Measurements from ENCODE around the gene TMEM91.
"Not testable (repeated sequence)": the region's sequence is repeated elsewhere in the genome, so short reads cannot be mapped to it uniquely, and the experiment has no call there.

TMEM91 gene

GRCh38 chr19:41376241-41376997 is at the start of gene TMEM91:
TMEM91 (plus strand) TSS chr19:41376533; CDS start chr19:41378310, 1,777 bp downstream.
- DNase-seq, result no peak

DNA sequence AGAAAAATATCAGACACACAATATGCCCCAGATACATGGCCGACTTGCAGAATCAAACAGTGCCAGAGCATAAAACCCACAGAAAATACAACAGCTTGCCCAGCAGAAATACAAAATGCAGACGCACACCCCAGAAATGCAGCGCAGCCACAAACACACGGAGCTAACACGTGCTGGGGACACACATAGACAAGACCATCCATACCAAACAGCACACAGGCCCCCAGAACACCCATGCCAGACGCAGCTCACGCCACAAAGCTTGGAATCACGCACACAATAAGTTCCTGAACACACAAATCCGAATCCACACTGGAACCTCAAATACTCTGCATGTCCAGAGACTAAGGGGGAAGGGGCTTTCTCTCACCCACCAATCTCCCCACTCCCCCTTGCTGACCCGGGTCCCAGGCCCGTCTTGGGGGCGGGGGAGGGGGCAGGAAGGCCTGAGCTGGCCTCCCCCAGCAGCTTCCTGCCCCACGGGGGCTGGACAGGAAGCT is 49.2 kb upstream of the TMEM91 start:
- no peak for DNase-seq

DNA sequence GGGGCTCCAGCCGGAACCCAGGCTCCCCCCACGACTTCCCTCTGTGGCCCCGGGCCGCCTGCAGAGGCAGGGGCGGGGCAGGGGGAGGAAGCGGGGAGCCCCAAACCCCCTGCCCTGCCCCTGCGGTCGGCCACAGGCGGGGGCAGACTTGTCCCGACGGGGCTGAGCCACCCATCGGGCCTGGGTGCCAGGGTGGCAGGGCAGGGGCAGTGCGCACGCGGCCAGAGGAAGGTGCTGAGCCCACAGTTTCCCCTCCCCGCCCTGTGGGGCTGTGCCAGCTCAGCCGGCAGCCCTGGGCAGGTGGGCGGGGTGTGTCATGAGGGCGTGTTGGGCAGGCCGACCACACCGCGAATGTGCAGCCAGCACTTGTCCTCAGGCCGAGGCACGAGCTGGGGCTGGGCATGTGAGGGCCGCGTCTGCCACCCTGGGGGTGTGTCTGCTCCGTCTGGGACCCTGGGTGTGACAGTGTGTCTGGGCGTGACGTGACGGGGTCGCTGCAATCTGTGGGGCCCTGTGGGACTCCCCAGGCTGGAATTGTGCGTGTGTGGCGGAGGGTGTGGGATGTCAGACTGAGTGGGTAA is 48.7 kb upstream of the TMEM91 start:
- no peak for DNase-seq

DNA sequence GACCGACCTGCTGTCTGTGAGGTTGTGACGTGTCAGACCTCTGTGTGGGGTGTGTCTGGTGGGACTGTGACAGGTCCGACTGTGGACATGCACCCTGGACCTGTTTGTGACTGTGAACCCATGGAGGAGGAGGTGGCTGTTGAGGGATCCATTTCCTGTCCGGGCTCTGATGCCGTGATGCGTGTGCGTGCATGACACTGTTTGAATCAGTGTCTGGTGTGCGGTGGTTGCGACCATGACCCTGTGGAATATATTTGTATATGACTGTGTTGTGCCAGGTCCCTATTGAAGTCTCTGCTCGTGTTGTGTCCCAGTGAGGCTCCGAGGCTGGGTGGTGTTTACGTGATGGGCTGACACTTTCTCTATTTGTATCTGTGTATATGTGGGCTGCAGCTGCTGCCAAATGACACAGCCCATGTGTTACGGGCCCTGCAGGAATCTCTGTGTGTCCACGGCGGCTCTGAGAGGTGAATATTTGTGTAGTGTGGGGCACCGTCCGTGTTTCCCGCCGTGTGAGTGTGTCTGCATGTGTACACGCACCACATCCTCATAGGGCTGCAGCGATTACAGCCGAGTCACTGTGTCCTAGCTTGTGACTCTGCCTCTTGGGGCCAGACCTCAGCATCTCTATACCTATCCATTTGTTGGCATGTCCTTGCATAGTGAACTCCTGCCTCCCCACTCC is 48.0 kb upstream of the TMEM91 start:
- no peak for DNase-seq

GRCh38 chr19:41328842-41329225 is 47.5 kb upstream of the TMEM91 start:
- DNase-seq, result no peak

- no peak for DNase-seq
Measured at GRCh38 chr19:41330481-41330880, 45.9 kb upstream of the TMEM91 start.

GRCh38 chr19:41330946-41331678 is 45.2 kb upstream of the TMEM91 start:
- DNase-seq, result no peak

GRCh38 chr19:41332000-41332399 is 44.3 kb upstream of the TMEM91 start:
- no peak for DNase-seq

GRCh38 chr19:41332468-41332867 is 43.9 kb upstream of the TMEM91 start:
- no peak for DNase-seq

- DNase-seq, result no peak
Measured at GRCh38 chr19:41334793-41335192, 41.5 kb upstream of the TMEM91 start.

DNA sequence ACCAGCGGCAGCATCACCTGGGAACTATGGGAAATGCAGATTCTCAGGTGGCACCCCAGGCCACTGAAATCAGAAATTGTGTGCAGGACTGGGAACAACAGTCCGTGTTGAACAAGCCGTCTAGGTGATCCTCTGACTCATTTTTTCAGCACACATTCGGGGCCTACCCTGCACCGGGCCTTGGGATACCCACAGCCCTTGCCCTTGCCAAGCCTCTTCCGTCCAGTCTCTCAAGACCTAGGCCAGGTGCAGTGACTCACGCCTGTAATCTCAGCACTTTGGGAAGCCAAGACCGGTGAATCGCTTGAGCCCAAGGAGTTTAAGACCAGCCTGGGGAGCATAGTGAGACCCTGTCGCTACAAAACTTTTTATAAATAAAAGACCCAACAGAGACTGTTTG is 40.9 kb upstream of the TMEM91 start:
- no peak for DNase-seq

GRCh38 chr19:41339936-41340335 is 36.4 kb upstream of the TMEM91 start:
- DNase-seq, result no peak

GRCh38 chr19:41341669-41342490 is 34.5 kb upstream of the TMEM91 start:
- no peak for DNase-seq

DNA sequence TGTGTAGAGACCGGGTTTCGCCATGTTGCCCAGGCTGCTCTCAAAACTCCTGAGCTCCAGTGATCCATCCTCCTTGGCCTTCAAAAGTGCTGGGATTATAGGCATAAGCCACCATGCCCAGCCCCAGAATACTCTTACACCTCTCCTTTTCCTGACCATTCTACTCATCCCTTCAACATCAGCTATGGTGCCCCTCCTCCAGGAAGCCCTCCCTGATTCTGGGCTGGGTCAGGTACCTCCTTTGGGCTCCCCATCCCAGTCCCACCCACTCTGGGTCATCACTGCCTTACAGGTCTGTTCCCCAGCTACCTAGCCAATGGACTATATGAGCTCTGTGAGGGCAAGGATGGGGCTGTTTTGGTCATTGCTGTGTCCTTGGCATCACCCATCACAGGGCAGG is 32.2 kb upstream of the TMEM91 start:
- DNase-seq, result no peak

- DNase-seq, result not testable (repeated sequence)
Measured at GRCh38 chr19:41346916-41347315, 29.4 kb upstream of the TMEM91 start.

DNA sequence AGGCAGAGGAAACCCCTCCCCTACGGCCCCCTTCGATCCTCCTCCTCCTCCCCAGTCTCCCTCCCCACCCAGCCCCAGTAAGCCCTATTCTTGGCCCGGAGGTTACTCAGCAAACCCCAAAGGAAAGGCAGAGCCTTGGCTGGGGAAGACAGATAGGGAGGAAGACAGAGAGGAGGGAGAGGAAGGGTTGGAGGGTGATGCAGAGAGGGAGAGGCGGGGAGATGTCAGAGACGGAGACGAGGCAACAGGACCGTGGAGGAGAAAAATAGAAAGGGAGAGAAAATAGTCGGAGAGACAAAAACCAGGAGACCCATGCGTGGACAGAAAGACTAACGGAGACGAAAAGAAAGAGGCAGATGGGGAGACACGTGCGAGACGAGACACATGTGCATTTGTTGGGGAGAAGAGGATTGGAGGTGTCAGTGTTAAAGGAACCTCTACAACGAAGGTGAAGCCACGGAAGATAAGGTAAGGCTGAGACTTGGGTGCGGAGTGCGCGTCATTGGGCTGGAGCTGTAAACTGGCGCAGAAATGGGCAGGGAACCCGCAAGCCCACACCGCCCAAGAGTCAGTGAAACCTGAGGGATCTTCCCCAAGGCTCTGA is 25.5 kb upstream of the TMEM91 start:
- no peak for DNase-seq

GRCh38 chr19:41351339-41352245 is 24.7 kb upstream of the TMEM91 start:
- DNase-seq, result no peak

- no peak for DNase-seq
Measured at GRCh38 chr19:41352279-41352608, 24.1 kb upstream of the TMEM91 start.

GRCh38 chr19:41352609-41353465 is 23.5 kb upstream of the TMEM91 start:
- no peak for DNase-seq

All from NCI-H1417 treated with DMSO at 0.1 percent for 48 hours (cell line).